Measurements from ENCODE around the gene DLG5. TPM values are rescaled to one million over a fixed set of nuclear protein-coding genes. Genes with fewer than 3 reads are reported as not detected.

DLG5 gene
- total RNA-seq, 3 donors from 2014 or later: 1.0 to 1.5 (median 1.5) TPM

DNA sequence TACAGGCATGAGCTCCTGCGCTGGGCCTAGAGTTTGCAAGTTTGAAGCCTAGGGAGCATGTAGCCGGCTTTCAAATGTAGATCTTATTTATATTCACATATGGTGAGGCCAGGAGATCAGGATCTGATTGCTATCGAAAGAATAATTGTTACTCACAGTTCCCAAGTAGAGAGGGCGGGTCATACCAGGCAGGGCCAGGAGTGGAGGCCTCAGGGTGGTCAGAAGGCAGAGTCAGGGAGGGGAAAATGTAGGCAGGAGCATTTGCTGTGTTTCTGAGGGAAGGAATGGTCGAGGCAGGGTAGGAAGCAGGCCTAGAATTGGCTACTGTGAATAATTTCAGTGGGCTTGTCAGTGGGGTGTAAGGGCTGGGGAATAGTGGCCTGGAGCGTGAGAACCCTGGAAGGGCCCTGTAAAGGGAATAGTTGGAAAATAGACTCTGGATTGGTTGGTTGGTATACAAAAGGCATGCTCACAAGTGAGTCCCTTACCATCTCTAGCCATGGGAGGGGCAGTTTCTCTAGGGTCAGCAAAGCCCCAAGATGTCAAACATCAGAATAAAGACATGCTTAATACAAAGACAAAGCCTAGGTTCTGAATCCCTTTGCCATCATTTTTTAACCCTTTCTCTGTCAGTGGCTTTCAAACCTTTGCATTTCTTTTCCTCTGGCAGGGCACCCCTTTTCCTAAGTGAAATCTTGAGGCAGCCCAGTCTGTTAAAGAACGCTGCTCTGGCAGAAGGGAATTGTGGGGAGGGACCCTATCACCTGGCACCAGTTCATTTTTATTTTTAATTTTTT is 36.0 kb upstream of the DLG5 start:
- H3K36me3 Mint-ChIP-seq (ENCODE audit: insufficient read depth): no peaks in the 10 kb centered on the region
- DNase-seq (no peak), ATAC-seq (no peak)
- H3K4me1 Mint-ChIP-seq (ENCODE audit: low read depth): no peaks in the 10 kb centered on the region
- H3K27me3 Mint-ChIP-seq (ENCODE audit: low read depth): peaks cover 2% of the 10 kb centered on the region
- H3K9me3 Mint-ChIP-seq: peaks cover 6% of the 10 kb centered on the region
- H3K4me3 Mint-ChIP-seq: no peak overlapping the region

DNA sequence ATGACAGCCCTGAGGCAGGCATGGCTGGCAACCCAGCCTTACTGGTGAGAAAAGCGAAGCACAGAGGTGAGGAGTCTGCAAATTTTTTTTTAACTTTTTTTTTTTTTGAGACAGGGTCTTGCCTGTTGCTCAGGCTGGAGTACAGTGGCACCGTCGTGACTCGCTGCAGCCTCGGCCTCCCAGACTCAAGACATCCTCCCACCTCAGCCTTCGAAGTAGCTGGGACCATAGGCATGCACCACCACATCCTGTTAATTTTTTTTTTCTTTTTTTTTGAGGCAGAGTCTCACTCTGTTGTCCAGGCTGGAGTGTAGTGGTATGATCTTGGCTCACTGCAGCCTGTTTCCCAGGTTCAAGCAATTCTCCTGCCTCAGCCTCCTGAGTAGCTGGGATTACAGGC is 35.1 kb upstream of the DLG5 start:
- ATAC-seq: no peak
- no peaks in the 10 kb centered on the region for H3K36me3 Mint-ChIP-seq (ENCODE audit: insufficient read depth)
- peaks cover 6% of the 10 kb centered on the region for H3K9me3 Mint-ChIP-seq
- no peaks in the 10 kb centered on the region for H3K4me1 Mint-ChIP-seq (ENCODE audit: low read depth)
- H3K27me3 Mint-ChIP-seq (ENCODE audit: low read depth): peaks cover 2% of the 10 kb centered on the region
- DNase-seq: no peak
- H3K4me3 Mint-ChIP-seq: no peak overlapping the region

DNA sequence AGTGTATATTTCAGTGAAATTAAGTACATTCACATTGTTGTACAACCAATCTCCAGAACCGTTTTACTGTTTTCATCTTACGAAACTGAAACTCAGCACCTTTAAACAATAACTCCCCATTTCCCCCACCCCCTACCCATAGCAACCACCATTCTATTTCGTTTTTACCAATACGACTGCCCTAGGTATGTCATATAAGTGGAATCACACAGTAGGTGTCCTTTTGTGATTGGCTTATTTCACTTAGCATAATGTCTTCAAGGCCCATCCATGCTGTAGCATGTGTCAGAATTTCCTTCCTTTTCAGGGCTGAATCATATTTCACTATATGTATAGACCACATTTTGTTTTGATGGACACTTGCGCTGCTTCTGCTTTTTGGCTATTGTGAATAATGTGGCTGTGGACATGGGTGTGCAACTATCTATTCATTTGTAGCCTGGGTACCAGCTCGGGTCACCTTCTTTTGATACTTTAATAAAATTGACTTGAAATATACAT is 34.3 kb upstream of the DLG5 start:
- Mint-ChIP-seq H3K9me3 (peaks cover 6% of the 10 kb centered on the region), H3K36me3 (ENCODE audit: insufficient read depth) (no peaks in the 10 kb centered on the region), H3K27me3 (ENCODE audit: low read depth) (peaks cover 4% of the 10 kb centered on the region), H3K4me3 (no peak overlapping the region), H3K4me1 (ENCODE audit: low read depth) (no peaks in the 10 kb centered on the region)
- ATAC-seq (no peak), DNase-seq (no peak)

DNA sequence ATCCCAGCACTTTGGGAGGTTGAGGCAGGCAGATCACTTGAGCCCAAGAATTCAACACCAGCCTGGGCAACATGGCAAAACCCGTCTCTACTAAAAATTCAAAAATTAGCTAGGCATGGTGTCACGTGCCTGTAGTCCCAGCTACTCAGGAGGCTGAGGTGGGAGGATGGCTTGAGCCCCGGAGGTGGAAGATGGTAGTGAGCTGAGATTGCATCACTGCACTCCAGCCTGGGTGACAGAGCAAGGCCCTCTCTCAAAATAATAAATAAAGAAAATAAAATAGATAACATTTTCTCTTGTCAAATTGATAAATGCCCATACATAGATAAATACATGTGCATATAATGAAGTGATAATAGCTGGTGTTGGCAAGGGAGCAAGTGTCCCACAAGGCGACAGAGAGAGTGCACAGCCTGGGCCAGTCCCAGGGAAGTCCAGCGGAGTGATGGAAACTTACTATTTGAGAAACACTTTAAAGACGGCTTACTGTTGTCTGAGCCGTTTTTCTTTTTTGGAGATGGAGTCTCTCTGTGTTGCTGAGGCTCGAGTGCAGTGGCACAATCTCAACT is 33.4 kb upstream of the DLG5 start:
- DNase-seq (no peak), ATAC-seq (no peak)
- Mint-ChIP-seq H3K4me1 (ENCODE audit: low read depth) (no peaks in the 10 kb centered on the region), H3K4me3 (no peak overlapping the region), H3K9me3 (peaks cover 6% of the 10 kb centered on the region), H3K36me3 (ENCODE audit: insufficient read depth) (no peaks in the 10 kb centered on the region), H3K27me3 (ENCODE audit: low read depth) (peaks cover 4% of the 10 kb centered on the region)

DNA sequence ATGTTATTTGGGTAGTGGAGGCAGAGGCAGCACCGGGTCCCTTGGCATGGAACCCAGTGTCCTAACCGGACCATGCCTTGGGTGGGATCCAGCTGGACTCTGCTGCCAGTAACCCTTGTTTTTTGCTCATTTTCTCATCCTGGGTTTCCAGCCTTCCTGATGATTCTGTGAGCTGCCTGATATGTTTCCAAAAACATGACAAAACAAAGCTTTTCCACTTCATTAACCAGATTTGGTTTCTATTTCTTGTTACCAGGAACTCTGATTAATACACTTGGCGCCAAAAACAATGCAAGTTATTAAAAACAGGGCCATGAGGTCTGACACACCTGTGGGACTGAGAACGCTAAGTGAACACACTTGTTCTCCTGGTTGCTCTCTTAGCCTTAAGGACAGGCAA is 32.8 kb upstream of the DLG5 start:
- Mint-ChIP-seq H3K9me3 (peaks cover 3% of the 10 kb centered on the region), H3K4me1 (ENCODE audit: low read depth) (no peaks in the 10 kb centered on the region), H3K27me3 (ENCODE audit: low read depth) (peaks cover 4% of the 10 kb centered on the region), H3K4me3 (no peak overlapping the region), H3K36me3 (ENCODE audit: insufficient read depth) (no peaks in the 10 kb centered on the region)
- no peak for DNase-seq
- ATAC-seq: no peak

DNA sequence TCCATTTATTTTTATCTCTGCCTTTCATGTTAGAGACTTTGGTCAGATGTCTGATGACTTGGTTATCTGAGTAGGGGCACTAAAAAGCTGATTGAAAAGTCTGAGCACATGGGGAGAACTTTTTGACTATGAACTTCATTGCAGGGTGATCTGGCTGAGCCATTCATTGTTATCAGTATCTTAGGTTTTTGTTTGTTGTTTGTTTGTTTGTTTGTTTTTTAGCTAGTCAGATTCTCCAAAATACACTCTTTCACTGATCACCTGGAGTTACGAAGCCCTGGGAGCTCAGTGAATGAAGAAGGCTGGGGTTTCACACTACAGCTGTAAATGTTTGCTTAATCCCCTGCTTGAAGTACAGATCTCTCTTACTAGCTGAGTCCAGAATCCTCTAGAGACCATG is 28.6 kb upstream of the DLG5 start:
- H3K36me3 Mint-ChIP-seq (ENCODE audit: insufficient read depth): no peaks in the 10 kb centered on the region
- peaks cover 6% of the 10 kb centered on the region for H3K9me3 Mint-ChIP-seq
- H3K4me1 Mint-ChIP-seq (ENCODE audit: low read depth): no peaks in the 10 kb centered on the region
- DNase-seq (no peak), ATAC-seq (no peak)
- no peak overlapping the region for H3K4me3 Mint-ChIP-seq
- H3K27me3 Mint-ChIP-seq (ENCODE audit: low read depth): peaks cover 9% of the 10 kb centered on the region

DNA sequence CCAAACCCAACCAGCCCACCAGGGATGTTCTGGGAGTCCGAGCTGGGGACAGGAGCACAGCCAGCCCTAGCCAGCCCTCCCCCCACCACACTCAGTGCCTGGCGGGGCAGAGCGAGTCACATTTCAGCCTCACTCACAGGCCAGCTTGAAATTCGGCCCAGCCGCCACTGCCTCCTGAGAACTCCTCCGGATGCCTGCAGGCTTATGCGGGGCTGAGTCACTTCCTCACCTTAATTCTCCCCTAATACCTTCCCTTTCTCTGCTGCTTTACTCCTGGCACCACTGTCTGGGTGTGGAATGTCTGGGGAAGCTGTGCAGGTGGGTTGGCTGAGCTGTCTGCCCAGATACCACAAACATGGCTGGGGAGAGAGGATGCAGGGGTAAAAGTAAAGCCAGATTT is 22.6 kb upstream of the DLG5 start:
- no peak for ATAC-seq
- no peaks in the 10 kb centered on the region for H3K4me1 Mint-ChIP-seq (ENCODE audit: low read depth)
- no peak for DNase-seq
- no peak overlapping the region for H3K4me3 Mint-ChIP-seq
- H3K9me3 Mint-ChIP-seq: peaks cover 6% of the 10 kb centered on the region
- peaks cover 31% of the 10 kb centered on the region for H3K27me3 Mint-ChIP-seq (ENCODE audit: low read depth)
- H3K36me3 Mint-ChIP-seq (ENCODE audit: insufficient read depth): no peaks in the 10 kb centered on the region

DNA sequence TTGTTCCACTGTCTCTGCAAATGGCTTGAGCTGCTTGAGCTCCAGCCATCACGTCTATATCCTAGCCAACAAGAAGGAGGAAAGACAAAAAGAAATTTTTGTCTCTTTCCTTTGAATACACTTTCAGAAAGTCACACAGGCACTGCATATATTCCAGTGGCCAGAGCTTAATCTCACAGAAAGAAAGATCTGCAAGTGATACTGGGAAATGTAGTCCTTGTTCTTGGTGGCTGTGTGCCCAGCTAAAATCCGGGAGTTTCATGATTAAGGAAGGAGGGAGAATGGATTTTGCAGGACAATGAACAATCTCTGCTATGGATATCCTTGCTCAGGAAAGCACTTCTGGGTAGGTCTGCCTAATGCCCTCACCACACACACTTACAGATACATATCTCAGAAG is 19.5 kb upstream of the DLG5 start:
- no peak overlapping the region for H3K4me3 Mint-ChIP-seq
- no peak for DNase-seq
- H3K36me3 Mint-ChIP-seq (ENCODE audit: insufficient read depth): no peaks in the 10 kb centered on the region
- ATAC-seq: no peak
- no peaks in the 10 kb centered on the region for H3K4me1 Mint-ChIP-seq (ENCODE audit: low read depth)
- H3K27me3 Mint-ChIP-seq (ENCODE audit: low read depth): peaks cover 37% of the 10 kb centered on the region
- H3K9me3 Mint-ChIP-seq: peaks cover 6% of the 10 kb centered on the region

DNA sequence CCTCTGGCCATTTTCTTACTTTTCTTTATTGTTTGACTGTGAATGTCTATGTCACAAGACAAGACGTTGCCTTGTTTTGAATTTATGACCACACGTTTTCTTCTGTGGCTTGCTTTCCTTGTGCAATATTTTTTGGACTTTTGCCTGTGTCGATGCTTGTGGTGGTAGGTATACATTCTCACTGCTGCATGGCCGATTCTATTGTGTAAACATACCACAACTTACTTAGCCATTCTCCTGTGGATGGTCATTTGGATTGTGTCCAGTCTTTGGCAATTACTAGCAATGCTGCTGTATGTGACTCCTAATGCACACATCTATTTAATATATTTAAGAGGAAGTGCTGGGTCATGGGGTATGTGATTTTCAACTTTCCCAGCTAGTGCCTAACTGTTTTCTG is 18.0 kb upstream of the DLG5 start:
- H3K4me1 Mint-ChIP-seq (ENCODE audit: low read depth): no peaks in the 10 kb centered on the region
- DNase-seq (no peak), ATAC-seq (no peak)
- H3K27me3 Mint-ChIP-seq (ENCODE audit: low read depth): peaks cover 27% of the 10 kb centered on the region
- H3K4me3 Mint-ChIP-seq: no peak overlapping the region
- H3K36me3 Mint-ChIP-seq (ENCODE audit: insufficient read depth): no peaks in the 10 kb centered on the region
- H3K9me3 Mint-ChIP-seq: no peaks in the 10 kb centered on the region

DNA sequence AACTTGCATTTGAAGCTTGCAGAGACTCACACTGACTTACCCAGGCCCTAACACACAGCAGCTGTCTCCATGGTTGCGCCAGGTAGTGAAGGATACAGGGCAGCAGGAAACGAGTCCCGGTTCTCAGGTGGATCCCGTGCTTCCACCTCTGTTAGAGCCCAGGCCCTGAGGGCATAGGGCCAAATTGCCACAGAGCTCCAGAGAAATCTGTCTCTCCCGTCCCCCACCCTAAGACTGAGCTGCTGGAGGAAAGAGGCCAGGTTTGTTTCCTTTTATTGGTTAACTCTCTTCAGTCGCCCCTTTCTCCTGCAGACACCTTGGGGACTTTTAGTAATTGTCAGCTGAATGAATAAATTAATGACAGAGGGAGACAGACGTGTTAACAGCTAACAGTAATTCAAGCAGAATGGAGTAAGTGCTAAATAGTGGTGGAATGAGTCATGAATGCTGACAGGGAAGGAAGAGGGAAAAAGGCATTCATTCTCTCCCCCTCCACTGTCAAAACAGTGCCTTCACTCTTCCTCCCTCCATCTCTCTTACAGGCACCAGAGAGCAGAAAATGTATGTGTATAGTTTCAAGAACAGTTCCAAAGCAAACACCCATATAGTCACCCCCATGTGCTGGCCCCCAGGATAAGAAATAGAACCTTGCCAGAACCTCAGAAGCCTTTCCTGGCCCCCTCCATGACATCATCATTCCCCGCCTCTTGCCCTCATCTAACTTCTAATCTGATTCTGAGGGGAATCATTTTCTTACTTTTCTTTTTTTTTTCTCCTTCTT is 16.8 kb upstream of the DLG5 start:
- ATAC-seq (no peak), DNase-seq (no peak)
- Mint-ChIP-seq H3K36me3 (ENCODE audit: insufficient read depth) (no peaks in the 10 kb centered on the region), H3K27me3 (ENCODE audit: low read depth) (peaks cover 18% of the 10 kb centered on the region), H3K4me3 (no peak overlapping the region), H3K4me1 (ENCODE audit: low read depth) (no peaks in the 10 kb centered on the region), H3K9me3 (no peaks in the 10 kb centered on the region)

DNA sequence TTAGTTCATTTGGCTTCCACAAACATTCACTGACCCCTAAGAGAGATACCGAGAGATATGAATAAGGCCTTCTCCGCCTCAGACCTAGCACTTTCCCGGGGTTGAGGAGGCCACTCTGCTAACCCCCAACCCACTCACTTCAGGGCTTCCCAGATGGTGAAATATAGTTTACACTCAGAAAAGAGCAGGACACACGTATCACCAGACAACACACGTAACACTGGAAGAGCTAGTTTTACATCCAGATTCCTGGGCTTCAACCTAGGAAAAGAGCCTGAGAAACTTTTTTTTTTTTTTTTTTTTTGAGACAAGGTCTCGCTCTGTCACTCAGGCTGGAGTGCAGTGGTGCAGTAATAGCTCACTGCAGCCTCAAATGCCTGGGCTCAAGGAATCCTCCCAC is 15.2 kb upstream of the DLG5 start:
- no peaks in the 10 kb centered on the region for H3K36me3 Mint-ChIP-seq (ENCODE audit: insufficient read depth)
- H3K27me3 Mint-ChIP-seq (ENCODE audit: low read depth): peaks cover 14% of the 10 kb centered on the region
- H3K9me3 Mint-ChIP-seq: no peaks in the 10 kb centered on the region
- no peak overlapping the region for H3K4me3 Mint-ChIP-seq
- no peaks in the 10 kb centered on the region for H3K4me1 Mint-ChIP-seq (ENCODE audit: low read depth)
- DNase-seq (no peak), ATAC-seq (no peak)

DNA sequence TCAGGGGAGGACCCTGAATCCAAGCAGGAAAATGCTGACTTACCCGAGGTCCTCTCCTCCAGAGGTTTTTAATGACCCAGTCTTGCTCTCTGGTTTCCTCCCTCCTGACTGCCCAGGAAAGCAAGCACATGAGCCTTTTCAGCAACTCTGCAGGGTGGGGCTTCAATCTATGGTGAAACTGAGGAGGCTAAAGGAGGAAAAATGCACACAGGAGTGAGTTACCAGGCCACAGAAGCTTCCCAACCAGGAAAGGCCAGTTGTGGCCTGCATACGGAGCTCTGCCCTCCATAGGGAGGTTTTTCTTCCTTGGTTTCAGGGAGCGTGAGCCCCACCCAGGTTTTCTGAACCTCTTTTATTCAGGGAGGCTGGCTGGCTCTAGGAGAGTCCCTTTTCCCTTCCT is 14.1 kb upstream of the DLG5 start:
- no peak overlapping the region for H3K4me3 Mint-ChIP-seq
- H3K36me3 Mint-ChIP-seq (ENCODE audit: insufficient read depth): no peaks in the 10 kb centered on the region
- no peaks in the 10 kb centered on the region for H3K9me3 Mint-ChIP-seq
- ATAC-seq (no peak), DNase-seq (no peak)
- H3K27me3 Mint-ChIP-seq (ENCODE audit: low read depth): peaks cover 14% of the 10 kb centered on the region
- no peaks in the 10 kb centered on the region for H3K4me1 Mint-ChIP-seq (ENCODE audit: low read depth)

DNA sequence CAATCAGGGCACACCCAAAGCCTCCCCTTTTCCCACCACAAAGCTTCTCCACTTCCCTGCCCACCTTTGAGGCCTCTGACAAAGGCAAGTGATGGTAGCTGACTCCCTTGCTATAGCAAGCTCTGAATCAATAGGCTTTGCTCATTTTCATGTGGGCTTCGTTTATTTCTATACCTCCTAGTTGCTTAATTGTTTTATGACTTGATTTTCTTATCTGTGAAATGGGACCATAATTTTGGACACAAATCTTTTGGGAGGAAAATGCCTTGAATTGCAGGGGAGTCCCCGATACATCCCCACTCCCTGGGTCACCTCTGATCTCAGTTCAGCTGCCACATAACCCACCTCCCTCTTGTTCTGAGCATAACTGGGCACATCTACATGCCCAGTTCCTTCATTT is 13.7 kb upstream of the DLG5 start:
- Mint-ChIP-seq H3K4me3 (no peak overlapping the region), H3K9me3 (no peaks in the 10 kb centered on the region), H3K4me1 (ENCODE audit: low read depth) (no peaks in the 10 kb centered on the region), H3K36me3 (ENCODE audit: insufficient read depth) (no peaks in the 10 kb centered on the region), H3K27me3 (ENCODE audit: low read depth) (peaks cover 13% of the 10 kb centered on the region)
- no peak for DNase-seq
- ATAC-seq: no peak

DNA sequence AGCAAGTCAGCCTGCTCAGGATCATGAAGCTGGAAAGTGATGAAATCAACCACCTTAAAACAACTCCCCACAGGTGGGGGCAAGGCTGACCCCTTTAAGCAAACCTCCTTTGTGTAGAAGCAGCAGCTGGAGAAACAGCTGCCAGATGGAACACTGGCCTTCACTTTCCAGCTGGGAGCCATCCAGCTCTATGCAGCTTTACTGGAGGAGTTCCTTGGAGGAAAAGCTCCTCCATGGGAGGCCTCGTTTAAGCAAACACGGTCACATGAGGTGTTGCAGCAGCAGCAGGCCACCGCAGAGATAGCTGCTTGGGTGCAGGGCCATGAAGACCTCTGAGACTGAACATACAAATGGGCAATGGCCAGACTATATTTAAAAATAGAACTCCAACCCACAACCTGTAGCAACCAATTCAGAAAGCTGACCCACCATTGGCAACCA is 13.0 kb upstream of the DLG5 start:
- H3K9me3 Mint-ChIP-seq: no peaks in the 10 kb centered on the region
- no peak overlapping the region for H3K4me3 Mint-ChIP-seq

More for the DNA sequence above, 13.0 kb upstream of the DLG5 start:
- no peak for ATAC-seq
- Mint-ChIP-seq H3K36me3 (ENCODE audit: insufficient read depth) (no peaks in the 10 kb centered on the region), H3K4me1 (ENCODE audit: low read depth) (no peaks in the 10 kb centered on the region), H3K27me3 (ENCODE audit: low read depth) (peaks cover 10% of the 10 kb centered on the region)
- DNase-seq: no peak

Data from activated T-cell treated with anti-CD3 and anti-CD28 coated beads, Interleukin-2, amount 50 U/mL, for 4 hours (primary cell).